ENCODE measurements around the gene ASB18. TPM values are rescaled to one million over a fixed set of nuclear protein-coding genes. Genes with fewer than 3 reads are reported as not detected.

Gene ASB18
- total RNA-seq, 1 donor from 2014 or later = not detected

DNA sequence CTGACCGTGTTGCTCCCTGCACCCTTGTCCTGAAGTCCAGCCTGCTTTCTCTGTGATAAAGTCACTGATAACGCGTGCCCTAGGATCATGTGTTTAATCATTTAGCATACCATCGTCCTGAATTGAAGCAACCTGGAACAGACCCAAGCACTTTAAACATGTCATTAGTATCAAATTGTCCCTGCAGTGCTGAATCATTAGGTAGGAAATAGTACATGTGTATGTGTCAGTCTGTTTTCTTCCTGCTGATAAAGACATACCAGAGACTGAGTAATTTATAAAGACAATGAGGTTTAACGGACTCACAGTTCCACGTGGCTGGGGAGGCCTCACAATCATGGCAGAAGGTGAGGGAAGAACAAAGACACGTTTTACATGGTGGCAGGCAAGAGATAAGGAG lies 2.8 kb downstream of the ASB18 start:
- H3K27me3 Mint-ChIP-seq (ENCODE audit: insufficient read depth, low read depth) = peaks cover 3% of the 10 kb centered on the region
- Histone ChIP-seq H3K79me2 (ENCODE audit: low read depth) (no peaks in the 10 kb centered on the region), H3K9ac (no peak overlapping the region), H3K4me2 (no peak overlapping the region), H3K27ac (no peak overlapping the region), H3F3A (ENCODE audit: low read depth) (no peaks in the 10 kb centered on the region), H3K36me3 (no peaks in the 10 kb centered on the region), H3K27me3 (no peaks in the 10 kb centered on the region), H2AFZ (replicated peaks) (no peak overlapping the region), H3K4me3 (no peak overlapping the region), H4K20me1 (ENCODE audit: low read depth) (no peaks in the 10 kb centered on the region), H3K9me3 (ENCODE audit: low read depth) (no peaks in the 10 kb centered on the region), H3K4me1 (peaks cover 7% of the 10 kb centered on the region)
- peaks cover 3% of the 10 kb centered on the region for H3K9me3 Mint-ChIP-seq
- peaks cover 15% of the 10 kb centered on the region for H3K4me1 Mint-ChIP-seq
- no peak for DNase-seq (ENCODE audit: low spot score)
- TF ChIP-seq EZH2phosphoT487 (IDR thresholded peaks at IDR 0.05) = no peak
- TF ChIP-seq EZH2 (IDR thresholded peaks at IDR 0.05) = no peak
- TF ChIP-seq, protein P1, sequence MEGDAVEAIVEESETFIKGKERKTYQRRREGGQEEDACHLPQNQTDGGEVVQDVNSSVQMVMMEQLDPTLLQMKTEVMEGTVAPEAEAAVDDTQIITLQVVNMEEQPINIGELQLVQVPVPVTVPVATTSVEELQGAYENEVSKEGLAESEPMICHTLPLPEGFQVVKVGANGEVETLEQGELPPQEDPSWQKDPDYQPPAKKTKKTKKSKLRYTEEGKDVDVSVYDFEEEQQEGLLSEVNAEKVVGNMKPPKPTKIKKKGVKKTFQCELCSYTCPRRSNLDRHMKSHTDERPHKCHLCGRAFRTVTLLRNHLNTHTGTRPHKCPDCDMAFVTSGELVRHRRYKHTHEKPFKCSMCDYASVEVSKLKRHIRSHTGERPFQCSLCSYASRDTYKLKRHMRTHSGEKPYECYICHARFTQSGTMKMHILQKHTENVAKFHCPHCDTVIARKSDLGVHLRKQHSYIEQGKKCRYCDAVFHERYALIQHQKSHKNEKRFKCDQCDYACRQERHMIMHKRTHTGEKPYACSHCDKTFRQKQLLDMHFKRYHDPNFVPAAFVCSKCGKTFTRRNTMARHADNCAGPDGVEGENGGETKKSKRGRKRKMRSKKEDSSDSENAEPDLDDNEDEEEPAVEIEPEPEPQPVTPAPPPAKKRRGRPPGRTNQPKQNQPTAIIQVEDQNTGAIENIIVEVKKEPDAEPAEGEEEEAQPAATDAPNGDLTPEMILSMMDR (IDR thresholded peaks at IDR 0.05) = no peak
- H3K27ac Mint-ChIP-seq = no peak overlapping the region
- no peaks in the 10 kb centered on the region for H3K36me3 Mint-ChIP-seq
- H3K4me3 Mint-ChIP-seq = no peak overlapping the region

DNA sequence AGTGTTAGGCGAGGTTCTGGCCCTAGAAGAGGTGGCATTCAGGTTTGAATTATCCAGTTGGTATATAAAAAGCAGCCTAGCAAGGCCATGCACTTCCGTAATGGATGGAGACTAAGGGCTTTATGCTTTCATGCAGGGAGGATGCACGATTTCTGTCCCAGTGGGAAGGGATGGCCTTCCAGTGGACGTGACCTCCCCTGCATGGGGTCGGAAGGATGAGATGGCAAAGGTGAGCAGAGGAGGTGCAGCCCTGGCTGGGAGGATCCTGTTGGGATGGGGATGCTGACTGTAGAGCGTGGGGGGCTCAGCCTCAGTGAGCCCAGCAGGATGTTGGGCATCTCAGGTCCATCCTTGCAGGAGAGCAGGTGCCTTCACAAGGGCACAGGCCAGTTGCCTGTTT lies 4.8 kb downstream of the ASB18 start:
- H3K27me3 Mint-ChIP-seq (ENCODE audit: insufficient read depth, low read depth) = peaks cover 5% of the 10 kb centered on the region
- no peaks in the 10 kb centered on the region for H3K36me3 Mint-ChIP-seq
- H3K9me3 Mint-ChIP-seq = peaks cover 3% of the 10 kb centered on the region
- Histone ChIP-seq H3K36me3 (no peaks in the 10 kb centered on the region), H3K27ac (no peak overlapping the region), H3K9ac (no peak overlapping the region), H3K4me3 (no peak overlapping the region), H3K4me2 (no peak overlapping the region), H3K27me3 (no peaks in the 10 kb centered on the region), H3K79me2 (ENCODE audit: low read depth) (no peaks in the 10 kb centered on the region), H3K4me1 (peaks cover 5% of the 10 kb centered on the region), H3F3A (ENCODE audit: low read depth) (no peaks in the 10 kb centered on the region), H3K9me3 (ENCODE audit: low read depth) (no peaks in the 10 kb centered on the region), H2AFZ (replicated peaks) (no peak overlapping the region), H4K20me1 (ENCODE audit: low read depth) (no peaks in the 10 kb centered on the region)
- no peak overlapping the region for H3K4me3 Mint-ChIP-seq
- H3K27ac Mint-ChIP-seq = no peak overlapping the region
- TF ChIP-seq EZH2 (IDR thresholded peaks at IDR 0.05) (no peak), EZH2phosphoT487 (IDR thresholded peaks at IDR 0.05) (no peak)
- TF ChIP-seq, protein P1 (IDR thresholded peaks at IDR 0.05) = no peak
- DNase-seq (ENCODE audit: low spot score) = no peak
- peaks cover 19% of the 10 kb centered on the region for H3K4me1 Mint-ChIP-seq

DNA sequence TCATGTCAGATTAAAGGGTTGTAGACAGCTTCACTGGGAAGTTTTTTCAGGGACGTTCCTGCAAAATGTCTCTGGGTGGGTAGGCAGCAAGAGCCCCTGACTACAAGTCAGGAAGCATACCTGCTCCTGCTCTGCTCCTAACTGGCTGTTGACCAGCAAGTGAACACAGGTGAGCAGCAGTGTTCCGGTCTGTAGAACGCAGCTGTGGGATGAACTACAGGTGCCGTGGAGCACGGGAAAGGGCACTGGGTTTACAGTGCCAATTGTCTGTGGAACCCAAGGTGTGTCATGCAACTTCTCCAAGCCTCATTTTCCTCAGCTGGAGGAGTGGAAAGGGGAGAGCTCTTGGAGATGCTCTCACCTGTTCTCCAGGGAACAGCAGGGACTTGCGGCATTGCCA lies 6.6 kb downstream of the ASB18 start:
- TF ChIP-seq EZH2 (IDR thresholded peaks at IDR 0.05) = no peak
- TF ChIP-seq, protein P1 (IDR thresholded peaks at IDR 0.05) = no peak
- Mint-ChIP-seq H3K4me3 (no peak overlapping the region), H3K9me3 (peaks cover 3% of the 10 kb centered on the region), H3K27ac (no peak overlapping the region), H3K27me3 (ENCODE audit: insufficient read depth, low read depth) (peaks cover 5% of the 10 kb centered on the region), H3K4me1 (peaks cover 17% of the 10 kb centered on the region), H3K36me3 (no peaks in the 10 kb centered on the region)
- H3K4me1 ChIP-seq = no peaks in the 10 kb centered on the region
- H3K4me3 ChIP-seq = no peak overlapping the region
- no peak overlapping the region for H3K4me2 ChIP-seq
- no peaks in the 10 kb centered on the region for H3K36me3 ChIP-seq
- H3K9ac ChIP-seq = no peak overlapping the region
- H3K9me3 ChIP-seq (ENCODE audit: low read depth) = no peaks in the 10 kb centered on the region
- H3F3A ChIP-seq (ENCODE audit: low read depth) = no peaks in the 10 kb centered on the region
- DNase-seq (ENCODE audit: low spot score) = no peak
- H4K20me1 ChIP-seq (ENCODE audit: low read depth) = no peaks in the 10 kb centered on the region
- H2AFZ ChIP-seq (replicated peaks) = no peak overlapping the region
- H3K27ac ChIP-seq = no peak overlapping the region
- H3K27me3 ChIP-seq = no peaks in the 10 kb centered on the region
- H3K79me2 ChIP-seq (ENCODE audit: low read depth) = no peaks in the 10 kb centered on the region

Measured in neural progenitor cell (in vitro differentiated cells).